Measurements from ENCODE around the gene MYO5B. TPM values are rescaled to one million over a fixed set of nuclear protein-coding genes. Genes with fewer than 3 reads are reported as not detected.
A peak's percentile ranks its signal among the peaks of the same experiment; 100 is the strongest.

Gene MYO5B
- total RNA-seq, 1 donor from 2014 or later = 9.8 TPM

GRCh38 chr18:49866680-49867079 lies 328.3 kb downstream of the MYO5B start:
- FAIRE-seq (no peak), DNase-seq (ENCODE audit: low spot score in 2 of 2) (no peak)

- FAIRE-seq (no peak), DNase-seq (ENCODE audit: low spot score in 2 of 2) (no peak)
Observed at GRCh38 chr18:49865401-49865800, 329.5 kb downstream of the MYO5B start.

- DNase-seq (ENCODE audit: low spot score in 2 of 2) (no peak), FAIRE-seq (no peak)
Observed at GRCh38 chr18:49863769-49864621, 331.0 kb downstream of the MYO5B start.

GRCh38 chr18:49862656-49863385 lies 332.1 kb downstream of the MYO5B start:
- FAIRE-seq (no peak), DNase-seq (ENCODE audit: low spot score in 2 of 2) (no peak)

GRCh38 chr18:49861659-49862058 lies 333.3 kb downstream of the MYO5B start:
- DNase-seq (ENCODE audit: low spot score in 2 of 2) = no peak
- no peak for FAIRE-seq

- no peak for FAIRE-seq
Observed at GRCh38 chr18:49859725-49860124, 335.2 kb downstream of the MYO5B start.

GRCh38 chr18:49859021-49859359 lies 336.0 kb downstream of the MYO5B start:
- DNase-seq (ENCODE audit: low spot score in 2 of 2) = no peak
- no peak for FAIRE-seq

More at GRCh38 chr18:49859725-49860124, 335.2 kb downstream of the MYO5B start:
- no peak for DNase-seq (ENCODE audit: low spot score in 2 of 2)

GRCh38 chr18:49858309-49859020 lies 336.5 kb downstream of the MYO5B start:
- FAIRE-seq = no peak
- peak; percentile 42 to 64 for DNase-seq (ENCODE audit: low spot score in 2 of 2)

- DNase-seq (ENCODE audit: low spot score in 2 of 2) = no peak
- FAIRE-seq = no peak
Observed at GRCh38 chr18:49857708-49858107, 337.2 kb downstream of the MYO5B start.

- FAIRE-seq (no peak), DNase-seq (ENCODE audit: low spot score in 2 of 2) (no peak)
Observed at GRCh38 chr18:49856496-49856895, 338.5 kb downstream of the MYO5B start.

- DNase-seq (ENCODE audit: low spot score in 2 of 2) (no peak), FAIRE-seq (no peak)
Observed at GRCh38 chr18:49855711-49856415, 339.1 kb downstream of the MYO5B start.

GRCh38 chr18:49854681-49855080 lies 340.3 kb downstream of the MYO5B start:
- no peak for FAIRE-seq
- no peak for DNase-seq (ENCODE audit: low spot score in 2 of 2)

- no peak for FAIRE-seq
Observed at GRCh38 chr18:49853436-49853835, 341.5 kb downstream of the MYO5B start.

GRCh38 chr18:49853011-49853410 lies 341.9 kb downstream of the MYO5B start:
- DNase-seq (ENCODE audit: low spot score in 2 of 2) (no peak), FAIRE-seq (no peak)

More at GRCh38 chr18:49853436-49853835, 341.5 kb downstream of the MYO5B start:
- no peak for DNase-seq (ENCODE audit: low spot score in 2 of 2)

- FAIRE-seq = no peak
- no peak for DNase-seq (ENCODE audit: low spot score in 2 of 2)
Observed at GRCh38 chr18:49851624-49852023, 343.3 kb downstream of the MYO5B start.

- no peak for DNase-seq (ENCODE audit: low spot score in 2 of 2)
- no peak for FAIRE-seq
Observed at GRCh38 chr18:49850636-49851035, 344.3 kb downstream of the MYO5B start.

GRCh38 chr18:49849331-49850217 lies 345.4 kb downstream of the MYO5B start:
- DNase-seq (ENCODE audit: low spot score in 2 of 2) (peak in 1 of 2 donors; percentile 48), FAIRE-seq (no peak)

GRCh38 chr18:49848115-49848514 lies 346.8 kb downstream of the MYO5B start:
- DNase-seq (ENCODE audit: low spot score in 2 of 2) (no peak), FAIRE-seq (no peak)

- DNase-seq (ENCODE audit: low spot score in 2 of 2) (no peak), FAIRE-seq (no peak)
Observed at GRCh38 chr18:49847524-49847923, 347.4 kb downstream of the MYO5B start.

All from frontal cortex (tissue), 4 donors.